Activated T-cell treated with anti-CD3 and anti-CD28 coated beads for 24 hours (primary cell): ENCODE measurements around the gene VARS2.
A peak's percentile ranks its signal among the peaks of the same experiment; 100 is the strongest.

Source experiments
- DNase-seq: peaks from one replicate; pipeline ENCODE4 v3.0.0-alpha.2; 2020; ENCODE audit warnings: low read depth

Gene VARS2

DNA sequence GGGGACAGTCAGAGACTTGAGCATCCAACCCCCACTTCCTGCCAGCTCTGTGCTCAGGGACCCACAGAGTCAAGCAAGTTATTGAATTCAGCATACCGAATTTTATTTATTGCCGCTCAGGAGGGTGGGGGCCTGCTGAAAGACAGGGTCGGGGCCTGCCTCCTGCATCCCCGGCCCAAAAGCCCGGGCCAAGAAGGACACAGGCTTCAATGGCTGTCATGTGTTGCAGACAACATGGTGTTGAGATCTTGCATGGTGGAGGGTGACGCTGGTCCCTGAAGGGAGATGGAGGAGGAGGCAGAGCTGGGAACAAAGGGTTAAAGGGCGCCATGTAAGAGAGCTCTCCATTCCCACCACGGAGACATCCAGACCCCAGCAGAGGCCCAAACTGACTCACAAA is 17.2 kb downstream of the VARS2 start:
- DNase-seq = no peak

GRCh38 chr6:30931969-30932645 is 18.1 kb downstream of the VARS2 start, which contains the start of gene SFTA2:
TSS of gene SFTA2 (minus strand) at chr6:30932170. CDS start at chr6:30932096, 74 bp downstream.
- no peak for DNase-seq

DNA sequence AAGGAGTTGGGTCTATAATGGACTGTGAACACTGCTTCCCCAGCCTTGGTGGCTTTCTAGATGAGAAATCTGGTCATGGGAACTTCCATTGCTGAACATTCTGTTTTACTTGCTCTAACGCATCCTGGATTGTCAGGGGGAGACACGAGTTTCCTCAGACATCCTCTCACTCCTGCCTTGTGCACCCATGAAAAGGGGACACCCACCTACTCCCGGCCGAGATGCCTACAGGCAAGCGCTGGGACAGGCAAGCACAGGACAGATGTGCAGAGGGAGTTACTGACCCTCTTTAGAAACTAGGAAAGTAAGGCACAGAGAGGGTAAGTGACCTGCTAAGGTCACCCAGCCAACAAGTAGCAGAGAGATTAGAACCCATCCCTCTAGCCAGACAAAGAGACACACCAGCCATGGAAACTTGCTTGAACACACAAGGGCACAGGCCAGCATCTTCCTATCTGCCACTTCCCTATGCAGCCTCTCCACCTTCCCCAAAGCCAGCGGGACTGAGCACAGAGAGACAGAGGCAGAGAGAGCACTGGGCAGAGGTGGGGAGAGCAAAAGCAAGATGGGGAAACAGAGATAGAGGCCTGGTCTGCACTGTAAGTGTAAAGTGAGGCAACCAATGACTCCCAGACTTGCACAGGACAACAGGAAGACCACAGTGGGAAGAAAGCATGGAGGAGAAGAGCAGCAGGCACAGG is 18.8 kb downstream of the VARS2 start:
- no peak for DNase-seq

DNA sequence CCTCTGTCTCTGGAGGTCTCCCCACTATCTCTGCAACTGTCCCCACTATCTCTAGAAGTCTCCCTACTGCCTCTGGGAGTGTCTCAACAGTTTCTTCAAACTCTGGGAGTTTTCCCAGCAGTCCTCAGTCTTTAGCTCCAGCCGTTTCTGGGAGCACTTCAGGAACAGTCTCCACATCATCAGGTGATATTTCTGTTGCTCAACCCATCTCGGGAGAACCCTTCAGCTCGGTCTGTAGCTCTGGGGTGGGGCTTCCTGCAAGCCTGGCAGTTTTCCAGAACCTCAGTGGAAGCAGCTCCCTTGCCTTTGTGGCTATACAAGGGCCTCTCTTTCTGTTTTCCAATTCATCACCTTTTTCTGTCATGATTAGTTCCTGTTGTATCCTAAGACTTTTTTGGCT is 21.0 kb downstream of the VARS2 start:
- DNase-seq = no peak

- no peak for DNase-seq
Measured at GRCh38 chr6:30937265-30937664, 23.2 kb downstream of the VARS2 start.

GRCh38 chr6:30938730-30939129 is 24.7 kb downstream of the VARS2 start:
- no peak for DNase-seq

GRCh38 chr6:30939473-30939872 is 25.4 kb downstream of the VARS2 start:
- DNase-seq = no peak

- DNase-seq = no peak
Measured at GRCh38 chr6:30940361-30940986, 26.4 kb downstream of the VARS2 start, which contains the start of gene MUCL3. TSS of gene MUCL3 (plus strand) at chr6:30940973. CDS start at chr6:30941000, 27 bp downstream.

DNA sequence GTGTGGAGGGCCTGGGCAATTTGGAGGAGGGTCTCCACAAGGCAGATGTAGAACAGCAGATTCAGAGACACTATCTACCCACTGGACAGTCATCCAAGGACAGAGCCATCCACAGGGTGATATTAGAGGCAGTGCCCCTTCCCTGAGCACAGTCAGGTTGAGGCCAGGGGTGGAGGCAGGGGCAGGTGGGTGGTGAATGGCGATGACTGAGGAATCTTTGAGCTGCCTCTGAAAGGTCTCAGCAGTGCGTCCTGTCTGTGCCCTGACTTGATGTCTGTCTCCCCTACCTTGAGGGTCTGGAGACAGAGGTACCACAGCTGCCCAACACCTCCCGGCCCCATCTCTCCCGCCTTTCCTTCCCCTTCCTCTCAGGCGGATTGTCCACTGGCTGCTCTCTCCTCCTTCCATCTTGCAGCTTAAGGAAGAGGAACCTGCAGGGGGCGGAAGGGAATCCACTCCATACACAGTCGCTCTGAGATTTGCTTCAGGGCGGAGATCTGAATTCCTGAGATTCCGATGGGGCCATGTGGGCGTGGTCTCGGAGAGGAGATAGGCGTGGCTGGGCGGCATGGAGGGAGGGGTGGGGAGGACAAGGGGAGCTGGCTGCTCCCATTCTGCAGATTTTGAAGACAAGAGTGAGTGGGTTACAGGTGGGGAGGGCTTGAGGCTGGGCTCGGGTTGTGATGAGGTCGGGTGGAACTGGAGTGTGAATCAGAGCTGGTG is 28.5 kb downstream of the VARS2 start:
- no peak for DNase-seq

- no peak for DNase-seq
Measured at GRCh38 chr6:30944051-30944450, 30.0 kb downstream of the VARS2 start.

GRCh38 chr6:30945281-30945680 is 31.2 kb downstream of the VARS2 start:
- no peak for DNase-seq

DNA sequence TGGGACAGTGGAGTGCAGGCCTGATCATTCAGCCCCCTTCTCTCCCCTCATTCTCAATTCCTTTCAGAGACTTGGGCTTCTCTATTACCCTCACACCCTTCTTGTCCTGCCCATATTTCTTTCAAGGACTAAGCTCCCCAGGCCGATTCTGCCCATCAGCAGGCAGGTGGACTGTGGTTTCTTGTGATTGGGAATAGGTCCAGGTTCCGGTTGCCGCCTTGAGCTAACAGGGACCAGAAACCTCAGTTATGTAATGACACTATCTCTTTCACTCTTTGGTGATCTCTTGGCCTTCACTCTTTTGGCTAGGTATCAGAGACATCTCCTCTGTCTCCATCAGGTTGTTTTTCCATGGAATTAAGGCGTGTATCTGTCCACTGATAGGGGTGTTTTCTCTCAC is 33.2 kb downstream of the VARS2 start:
- DNase-seq = no peak

- DNase-seq = no peak
Measured at GRCh38 chr6:30948811-30949210, 34.8 kb downstream of the VARS2 start.

GRCh38 chr6:30951907-30952469 is 38.0 kb downstream of the VARS2 start:
- no peak for DNase-seq

DNA sequence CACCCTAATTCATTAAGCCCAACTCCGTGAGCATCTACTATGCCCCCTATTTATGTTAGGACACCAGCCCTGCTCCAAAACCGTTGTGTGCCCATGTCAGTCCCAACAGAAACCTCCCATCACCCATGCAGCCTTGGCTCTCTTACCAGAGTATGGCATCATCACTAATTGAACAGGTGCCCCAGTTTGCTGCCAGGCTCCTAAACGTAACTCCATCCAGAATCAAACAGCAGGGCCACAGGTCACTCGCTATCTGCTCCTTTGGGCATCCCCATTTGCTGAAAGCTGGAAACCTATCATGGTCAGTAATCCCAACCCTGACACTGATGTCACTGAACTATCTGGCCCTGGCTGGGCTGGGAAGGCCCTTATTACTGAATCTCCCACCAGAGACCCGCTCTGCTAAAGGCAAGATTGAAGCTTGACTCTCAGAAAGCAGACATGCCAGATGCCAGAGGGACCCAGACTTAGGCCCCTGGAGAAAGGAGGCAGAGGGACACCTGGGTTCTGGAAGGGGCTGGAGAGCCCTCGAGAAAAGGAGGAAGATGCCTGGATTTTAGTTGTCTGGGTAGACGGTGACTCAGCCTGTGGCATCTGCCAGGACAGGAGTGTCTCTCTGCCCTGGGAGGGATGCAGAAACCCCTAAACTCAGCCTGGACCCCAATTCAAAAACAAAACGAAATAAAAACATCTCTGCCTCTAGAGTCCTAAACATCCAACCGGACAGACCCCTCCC is 40.8 kb downstream of the VARS2 start:
- DNase-seq = no peak

GRCh38 chr6:30955367-30956042 is 41.5 kb downstream of the VARS2 start:
- peak; percentile 76 for DNase-seq

- no peak for DNase-seq
Measured at GRCh38 chr6:30957716-30958115, 43.7 kb downstream of the VARS2 start.

DNA sequence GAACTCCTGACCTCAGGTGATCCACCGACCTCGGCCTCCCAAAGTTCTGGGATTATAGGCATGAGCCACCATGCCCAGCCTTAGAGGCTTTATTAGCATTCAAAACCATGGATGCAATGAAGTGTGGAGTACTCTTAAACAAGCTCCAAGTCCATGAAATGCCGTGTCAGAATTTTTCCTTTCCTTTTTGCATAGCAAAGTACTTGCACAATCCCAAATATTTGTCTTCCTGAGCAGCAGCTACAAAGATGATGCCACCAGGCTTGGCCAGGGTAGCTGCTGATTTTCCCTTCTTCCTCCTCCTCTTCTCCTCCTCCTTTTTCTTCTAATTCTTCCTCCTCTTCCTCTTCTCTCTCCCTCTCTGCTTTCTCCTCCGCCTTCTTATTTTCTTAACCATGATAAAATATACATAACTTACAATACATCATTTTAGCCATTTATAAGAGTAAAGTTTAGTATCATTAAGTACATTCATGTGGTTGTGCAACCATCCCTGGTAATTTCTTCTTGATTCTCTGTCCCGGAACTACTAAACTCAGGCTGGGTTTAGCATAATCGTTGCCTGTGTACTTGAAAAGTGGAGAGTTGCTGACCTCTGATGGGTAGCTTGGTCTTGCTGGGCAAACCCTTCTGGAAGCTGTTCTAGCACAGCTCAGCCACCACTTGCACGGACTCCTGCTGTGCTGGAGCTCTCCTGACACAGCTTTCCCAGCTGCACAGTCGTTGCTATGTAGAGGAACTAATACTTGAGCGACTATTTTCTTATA is 47.1 kb downstream of the VARS2 start:
- DNase-seq = no peak

DNA sequence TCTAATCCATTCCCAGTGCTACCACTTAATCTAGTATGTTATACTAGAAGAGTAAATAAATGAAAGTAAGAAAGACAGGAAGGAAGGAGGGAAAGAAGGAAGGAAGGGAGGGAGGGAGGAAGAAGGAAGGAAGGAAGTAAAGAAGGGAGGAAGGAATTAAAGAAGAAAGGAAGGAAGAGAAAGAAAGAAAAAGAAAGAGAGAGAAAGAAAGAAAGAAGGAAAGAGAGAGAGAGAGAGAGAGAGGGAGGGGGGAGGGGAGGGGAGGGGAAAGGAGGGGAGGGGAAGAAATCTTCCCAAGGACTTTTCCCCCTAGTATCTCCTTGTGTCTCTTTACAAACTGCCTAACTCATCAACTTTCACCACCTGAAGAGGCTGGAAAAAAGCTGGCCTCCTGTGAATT is 48.7 kb downstream of the VARS2 start:
- no peak for DNase-seq

DNA sequence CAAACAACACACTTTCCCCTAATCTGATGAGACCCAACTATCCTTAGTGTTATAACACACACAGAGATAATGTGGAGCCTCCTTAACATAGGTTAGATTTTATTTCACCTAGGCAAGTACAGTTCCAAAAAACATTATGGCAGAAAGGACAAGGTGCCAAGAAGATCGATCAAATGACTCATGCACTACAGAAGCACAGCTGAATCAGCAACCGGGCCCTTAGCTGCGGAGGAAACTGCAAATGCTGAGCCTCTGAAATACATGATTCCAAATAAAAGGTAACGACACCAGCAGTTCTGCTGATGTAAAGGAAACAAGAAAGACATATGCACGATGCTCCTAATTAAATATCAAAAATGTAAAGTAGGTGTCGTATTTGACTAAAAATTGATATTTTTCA is 49.6 kb downstream of the VARS2 start:
- no peak for DNase-seq
